GM21786 (cell line): ENCODE results near the gene ATF1.
"Not testable (repeated sequence)": the region's sequence is repeated elsewhere in the genome, so short reads cannot be mapped to it uniquely, and the experiment has no call there.

Experiments
- ATAC-seq: cut with Tn5 transposase; IDR thresholded peaks from one replicate; pipeline ENCODE4 v1.9.1; 2021; ENCODE audit not compliant: unreplicated experiment

Gene ATF1

DNA sequence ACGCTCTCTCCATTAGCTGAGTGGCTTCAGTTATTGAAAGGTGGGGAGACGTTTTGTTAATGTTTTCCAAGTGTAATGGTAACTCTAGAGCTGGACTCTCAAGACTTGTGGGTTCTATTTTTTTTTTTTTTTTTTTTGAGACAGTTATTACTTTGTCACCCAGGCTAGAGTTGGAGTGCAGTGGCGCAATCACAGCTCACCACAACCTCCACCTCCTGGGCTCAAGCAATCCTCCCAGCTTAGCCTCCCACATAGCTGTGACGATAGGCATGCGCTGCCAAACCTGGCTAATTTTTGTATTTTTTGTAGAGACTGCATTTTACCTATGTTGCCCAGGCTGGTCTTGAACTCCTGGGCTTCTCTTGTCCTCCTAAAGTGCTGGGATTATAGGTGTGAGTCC lies 26.2 kb downstream of the ATF1 start:
- ATAC-seq, result no peak

DNA sequence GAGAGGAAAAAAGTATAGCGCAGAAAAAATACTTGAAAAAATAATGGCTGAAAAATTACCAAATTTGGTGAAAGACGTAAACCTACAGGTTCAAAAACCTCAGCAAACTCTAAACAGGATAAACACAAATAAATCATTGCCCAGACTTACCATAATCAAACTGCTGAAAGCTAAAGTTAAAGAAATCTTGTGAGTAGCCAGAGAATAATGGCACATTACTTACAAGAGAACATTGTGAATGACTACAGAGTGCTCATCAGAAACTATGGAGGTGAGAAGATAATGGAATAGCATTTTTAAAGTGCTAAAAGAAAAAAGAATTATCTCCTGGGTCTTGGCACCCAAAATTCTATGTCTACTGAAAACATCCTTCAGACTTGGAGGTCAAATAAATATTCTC lies 36.0 kb downstream of the ATF1 start:
- ATAC-seq, result no peak

DNA sequence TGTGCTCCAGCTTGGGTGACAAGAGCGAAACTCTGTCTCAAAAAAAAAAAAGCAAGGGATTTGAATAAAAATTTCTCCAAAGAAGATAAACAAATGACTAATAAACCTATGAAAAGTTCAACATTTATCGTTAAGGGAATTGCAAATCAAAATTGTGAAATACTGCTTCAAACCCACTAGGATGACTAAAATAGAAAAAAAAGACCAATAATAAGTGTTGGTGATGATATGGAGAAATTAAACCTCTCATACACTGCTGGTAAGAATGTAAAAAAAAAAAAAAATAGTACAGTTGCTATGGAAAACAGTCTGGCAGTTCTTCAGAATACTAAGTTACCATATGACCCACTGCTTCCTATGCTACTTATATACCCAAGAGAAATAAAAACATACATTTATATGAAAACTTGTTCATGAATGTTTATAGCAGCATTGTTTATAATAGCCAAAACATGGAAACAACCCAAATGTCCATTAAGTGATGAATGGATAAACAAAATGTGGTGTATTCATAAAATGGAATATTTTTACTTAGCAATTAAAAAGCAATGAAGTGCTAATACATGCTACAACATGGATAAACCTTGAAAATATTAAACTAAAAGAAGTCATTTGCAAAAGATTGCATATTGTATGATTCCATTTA lies 39.5 kb downstream of the ATF1 start:
- ATAC-seq, result no peak

DNA sequence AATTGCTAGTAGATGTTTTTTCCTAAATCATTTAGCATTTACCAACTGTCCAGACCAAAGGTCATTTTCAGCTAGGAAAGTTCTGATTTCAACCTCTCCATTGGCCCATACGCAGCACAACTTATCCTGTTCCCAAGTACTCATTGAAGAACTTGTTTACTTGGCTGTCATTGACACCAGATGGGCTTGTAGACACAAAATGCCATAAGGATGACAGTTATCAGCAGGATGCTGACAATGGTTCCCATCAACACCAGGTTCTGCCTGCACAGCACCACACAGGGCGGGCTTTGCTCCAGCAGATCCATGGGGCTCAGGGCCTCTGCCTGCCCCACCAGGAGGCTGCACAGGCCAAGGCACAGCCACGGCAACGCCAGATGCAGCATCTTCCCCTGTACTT lies 42.3 kb downstream of the ATF1 start:
- ATAC-seq, result no peak

DNA sequence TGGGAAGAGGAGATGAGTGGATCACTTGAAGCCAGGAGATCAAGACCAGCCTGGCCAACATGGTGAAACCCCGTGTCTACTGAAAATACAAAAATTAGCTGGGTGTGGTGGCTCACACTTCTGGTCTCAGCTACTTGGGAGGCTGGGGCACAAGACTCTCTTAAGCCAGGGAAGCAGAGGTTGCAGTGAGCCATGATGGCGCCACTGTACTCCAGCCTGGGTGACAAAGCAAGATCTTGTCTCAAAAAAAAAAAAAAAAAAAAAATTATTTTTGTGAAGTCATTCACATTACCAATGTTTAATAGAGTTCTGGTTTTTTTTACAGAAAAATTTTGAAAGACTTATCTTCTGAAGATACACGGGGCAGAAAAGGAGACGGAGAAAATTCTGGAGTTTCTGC lies 45.2 kb downstream of the ATF1 start:
- not testable (repeated sequence) for ATAC-seq

DNA sequence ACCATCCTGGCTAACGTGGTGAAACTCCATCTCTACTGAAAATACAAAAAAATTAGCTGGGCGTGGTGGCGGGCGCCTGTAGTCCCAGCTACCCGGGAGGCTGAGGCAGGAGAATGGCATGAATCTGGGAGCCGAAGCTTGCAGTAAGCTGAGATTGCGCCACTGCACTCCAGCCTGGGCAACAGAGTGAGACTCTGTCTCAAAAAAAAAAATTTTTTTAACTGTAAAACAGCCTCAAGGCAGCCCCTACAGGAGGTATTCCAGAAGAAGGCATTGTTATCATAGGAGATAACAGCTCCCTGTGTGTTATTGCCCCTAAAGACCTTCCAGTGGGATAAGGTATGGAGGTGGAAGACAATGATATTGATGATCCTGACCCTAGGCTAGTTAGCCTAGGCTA lies 51.0 kb downstream of the ATF1 start:
- not testable (repeated sequence) for ATAC-seq

DNA sequence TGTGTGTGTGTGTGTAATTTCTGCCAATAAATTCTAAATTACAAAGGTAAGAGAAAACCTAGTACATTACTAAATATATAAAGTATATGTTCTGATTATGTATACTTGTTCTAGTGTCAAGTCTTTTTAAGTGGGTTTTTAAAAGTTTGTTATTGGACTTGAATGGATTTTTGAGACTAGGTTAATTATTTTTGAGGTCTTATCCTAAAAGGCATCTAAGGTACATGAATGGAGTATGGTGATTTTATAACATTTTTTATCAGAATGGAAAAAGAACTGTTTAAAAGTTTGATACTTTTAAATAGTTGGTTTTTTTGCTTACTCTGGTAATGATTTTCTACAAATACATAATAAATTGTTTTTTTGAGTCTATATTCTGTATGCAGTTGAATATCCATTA lies 56.3 kb downstream of the ATF1 start:
- ATAC-seq, result no peak

DNA sequence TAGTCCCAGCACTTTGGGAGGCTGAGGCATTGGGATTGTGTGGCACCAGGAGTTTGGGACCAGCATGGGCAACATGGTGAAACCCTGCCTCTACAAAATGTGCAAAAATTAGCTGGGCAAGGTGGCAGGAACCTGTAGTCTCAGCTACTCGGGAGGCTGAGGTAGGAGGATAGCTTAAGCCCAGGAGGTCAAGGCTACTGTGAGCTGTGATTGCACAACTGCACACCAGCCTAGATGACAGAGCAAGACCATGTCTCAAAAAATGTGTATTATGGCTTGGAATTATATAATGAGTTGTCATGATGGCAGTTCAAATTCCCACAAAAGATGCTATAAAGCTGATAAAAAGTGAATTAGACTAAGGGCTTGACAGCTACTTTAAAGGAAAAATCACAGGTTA lies 58.2 kb downstream of the ATF1 start:
- no peak for ATAC-seq

DNA sequence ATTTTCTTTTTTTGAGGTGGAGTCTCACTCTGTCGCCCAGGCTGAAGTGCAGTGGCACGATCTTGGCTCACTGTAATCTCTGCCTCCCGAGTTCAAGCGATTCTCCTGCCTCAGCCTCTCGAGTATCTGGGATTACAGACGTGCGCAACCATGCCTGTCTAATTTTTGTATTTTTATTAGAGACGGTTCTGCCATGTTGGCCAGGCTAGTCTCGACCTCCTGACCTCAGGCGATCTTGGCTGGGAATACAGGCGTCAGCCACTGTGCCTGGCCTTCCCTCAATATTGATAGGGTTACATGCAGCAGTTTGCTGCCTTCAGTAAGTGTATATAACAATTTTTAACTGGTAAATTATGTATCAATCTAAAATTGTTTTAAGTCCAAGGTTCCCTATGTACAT lies 59.8 kb downstream of the ATF1 start:
- ATAC-seq, result not testable (repeated sequence)

DNA sequence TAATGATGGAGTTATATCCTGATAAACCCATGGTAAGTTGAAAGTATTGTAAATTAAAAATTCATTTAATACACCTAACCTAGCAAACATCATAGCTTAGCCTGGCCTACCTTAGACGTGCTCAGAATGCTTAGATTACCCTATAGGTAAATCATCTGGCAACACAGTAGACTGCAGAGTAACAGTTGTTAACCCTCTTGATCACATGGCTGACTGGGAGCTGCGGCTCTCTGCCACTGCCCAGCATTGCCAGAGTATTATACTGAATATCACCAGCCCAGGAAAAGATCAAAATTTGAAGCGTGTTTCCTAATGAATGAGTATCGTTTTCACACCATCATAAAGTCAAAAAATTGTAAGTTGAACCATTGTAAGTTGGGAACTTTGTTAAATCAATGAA lies 61.0 kb downstream of the ATF1 start:
- ATAC-seq, result no peak

DNA sequence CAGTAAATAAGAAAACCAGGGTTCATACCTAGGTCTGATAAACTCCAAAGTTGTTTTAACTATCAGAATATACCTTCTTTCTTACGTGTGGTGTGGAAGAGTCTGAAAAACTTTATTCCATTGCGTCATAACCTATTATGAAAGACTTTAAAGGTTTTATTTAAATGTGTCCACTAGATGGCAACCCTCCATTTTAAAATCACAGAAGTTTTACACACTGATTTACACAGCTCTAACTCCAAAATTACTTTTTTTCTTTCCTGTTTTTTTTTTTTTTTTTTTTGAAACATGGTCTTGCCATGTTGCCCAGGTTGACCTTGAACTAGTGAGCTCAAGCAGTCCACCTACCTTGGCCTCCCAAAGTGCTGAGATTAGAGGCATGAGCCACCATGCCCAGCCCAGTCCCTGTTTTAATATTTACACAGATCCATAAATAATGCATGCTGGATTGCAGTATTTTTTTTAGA lies 61.5 kb downstream of the ATF1 start:
- ATAC-seq, result no peak

DNA sequence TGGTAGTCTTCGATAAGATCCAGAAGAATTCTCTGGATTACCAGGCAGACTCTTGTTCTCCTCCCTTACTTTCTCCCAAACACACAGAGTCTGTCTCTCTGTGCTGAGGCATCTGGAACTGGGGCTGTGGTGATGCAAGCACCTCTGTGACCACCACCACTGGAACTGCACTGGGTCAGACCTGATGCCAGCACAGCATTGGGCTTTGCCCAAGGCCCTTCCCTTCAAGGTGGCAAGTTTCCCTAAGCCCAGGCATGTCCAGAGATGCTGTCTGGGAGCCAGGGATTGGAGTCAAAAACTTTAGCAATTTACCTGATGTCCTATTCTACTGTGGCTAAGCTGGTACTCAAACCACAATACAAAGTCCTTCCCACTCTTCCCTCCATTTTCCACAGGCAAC lies 64.2 kb downstream of the ATF1 start:
- no peak for ATAC-seq

DNA sequence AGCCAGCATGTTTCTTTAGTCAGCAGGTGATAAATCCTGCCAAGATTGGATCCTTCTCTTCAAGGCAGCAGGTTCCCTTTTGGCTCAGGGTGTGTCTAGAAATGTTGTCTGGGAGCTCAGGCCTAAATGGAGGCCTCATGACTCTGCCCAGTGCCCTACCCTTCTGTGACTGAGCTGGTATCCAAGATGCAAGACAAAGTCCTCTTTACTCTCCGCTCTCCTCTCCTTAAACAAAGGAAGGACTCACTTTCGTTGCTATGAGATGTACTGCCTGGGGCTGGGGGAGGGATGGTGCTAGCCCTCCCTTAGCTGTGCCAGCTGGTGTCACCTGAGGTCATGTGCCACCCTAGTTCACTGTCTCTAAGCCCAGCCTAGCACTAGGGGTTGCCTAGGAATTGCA lies 65.0 kb downstream of the ATF1 start:
- no peak for ATAC-seq

DNA sequence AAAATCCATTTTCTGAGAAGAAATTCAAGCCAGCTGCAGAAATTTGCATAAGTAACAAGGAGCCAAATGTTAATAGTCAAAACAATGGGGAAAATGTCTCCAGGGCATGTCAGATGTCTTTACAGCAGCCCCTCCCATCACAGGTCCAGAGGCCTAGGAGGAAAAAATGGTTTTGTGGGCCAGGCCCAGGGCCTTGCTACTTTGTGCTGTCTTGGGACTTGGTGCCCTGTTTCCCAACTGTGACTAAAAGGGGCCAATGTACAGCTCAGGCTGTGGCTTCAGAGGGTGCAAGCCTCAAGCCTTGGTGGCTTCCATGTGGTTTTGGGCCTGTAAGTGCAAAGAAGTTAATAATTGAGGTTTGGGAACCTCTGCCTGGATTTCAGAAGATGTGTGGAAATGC lies 69.9 kb downstream of the ATF1 start:
- not testable (repeated sequence) for ATAC-seq

DNA sequence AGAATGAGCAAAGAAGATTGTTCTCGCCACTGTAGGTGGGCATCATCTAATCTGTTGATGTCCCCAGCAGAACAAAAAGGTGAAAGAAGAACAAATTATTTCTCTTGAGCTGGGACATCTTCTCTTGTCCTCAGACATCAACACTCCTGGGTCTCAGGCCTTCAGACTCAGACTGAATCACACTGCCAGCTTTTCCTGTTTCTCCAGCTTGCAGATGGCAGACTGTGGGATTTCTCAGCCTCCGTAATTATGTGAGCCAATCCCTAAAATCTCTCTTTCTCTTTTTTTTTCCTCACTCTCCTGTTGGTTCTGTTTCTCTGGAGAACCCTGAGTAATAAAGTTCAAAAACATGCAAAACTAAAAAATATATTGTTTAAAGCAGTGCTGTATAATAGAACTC lies 75.1 kb downstream of the ATF1 start:
- no peak for ATAC-seq

DNA sequence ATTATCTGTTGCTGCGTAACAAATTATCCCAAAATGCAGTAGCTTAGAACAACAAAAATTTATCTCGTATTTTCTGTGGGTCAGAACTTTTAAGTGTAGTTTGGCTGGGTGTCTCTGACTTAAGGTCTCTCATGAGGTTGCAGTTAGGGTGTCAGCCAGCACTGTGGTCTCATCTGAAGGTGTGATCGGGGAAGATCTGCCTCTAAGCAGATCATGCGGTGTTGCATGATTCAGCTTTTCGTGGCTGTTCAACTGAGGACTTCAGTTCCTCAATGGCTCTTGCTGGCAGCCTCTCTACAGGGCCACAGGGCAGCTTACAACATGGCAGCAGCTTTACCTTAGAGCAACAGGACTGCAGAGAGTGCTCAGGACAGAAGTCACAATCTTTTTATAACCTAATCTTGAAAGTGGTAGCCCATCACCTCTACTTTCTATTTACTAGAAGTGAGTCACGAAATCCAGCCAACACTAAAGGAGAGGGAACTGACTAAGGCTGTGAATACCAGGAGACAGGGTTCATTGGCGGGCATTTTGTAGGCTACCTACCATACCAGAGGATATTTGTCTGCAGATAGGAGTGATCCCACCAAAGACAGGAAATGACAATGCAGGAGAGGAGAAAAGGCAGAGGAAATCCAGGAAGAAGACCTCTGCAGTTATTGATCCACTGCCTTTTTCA lies 77.0 kb downstream of the ATF1 start:
- no peak for ATAC-seq

DNA sequence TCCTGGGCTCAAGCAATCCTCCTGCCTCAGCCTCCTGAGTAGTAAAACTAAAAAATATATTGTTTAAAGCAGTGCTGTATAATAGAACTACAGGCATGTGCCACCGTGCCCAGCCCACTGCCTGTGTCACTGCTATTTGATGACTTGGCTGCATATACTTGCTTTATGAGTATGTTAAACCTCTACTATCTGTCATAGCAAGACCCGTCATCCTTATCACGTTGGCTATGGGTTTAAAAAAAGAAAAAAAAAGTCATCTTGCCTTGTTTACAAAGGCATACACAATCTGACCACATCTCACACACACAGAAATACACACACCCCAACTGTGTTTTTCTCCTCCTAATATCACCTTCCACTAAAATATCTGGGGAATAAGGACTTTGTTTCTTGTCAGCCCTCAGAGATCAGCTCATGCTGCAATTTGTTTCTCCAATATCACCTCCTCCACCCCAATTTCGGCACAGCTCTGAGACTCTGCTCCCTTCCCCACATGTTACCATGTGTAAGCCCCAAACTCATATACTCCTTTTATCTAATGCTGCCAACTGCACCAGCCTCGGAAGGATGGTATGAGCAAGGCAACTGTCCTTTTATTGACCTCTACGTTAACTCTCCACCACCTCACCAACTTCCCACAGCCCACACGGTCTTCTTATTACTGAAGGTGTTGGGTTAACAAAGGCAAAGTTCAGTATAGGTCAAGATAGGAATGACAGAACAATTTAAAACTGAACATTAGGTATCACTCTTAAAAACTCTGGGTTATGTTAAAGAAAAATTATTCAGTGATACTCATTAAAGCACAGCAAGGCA lies 78.0 kb downstream of the ATF1 start:
- ATAC-seq, result no peak

DNA sequence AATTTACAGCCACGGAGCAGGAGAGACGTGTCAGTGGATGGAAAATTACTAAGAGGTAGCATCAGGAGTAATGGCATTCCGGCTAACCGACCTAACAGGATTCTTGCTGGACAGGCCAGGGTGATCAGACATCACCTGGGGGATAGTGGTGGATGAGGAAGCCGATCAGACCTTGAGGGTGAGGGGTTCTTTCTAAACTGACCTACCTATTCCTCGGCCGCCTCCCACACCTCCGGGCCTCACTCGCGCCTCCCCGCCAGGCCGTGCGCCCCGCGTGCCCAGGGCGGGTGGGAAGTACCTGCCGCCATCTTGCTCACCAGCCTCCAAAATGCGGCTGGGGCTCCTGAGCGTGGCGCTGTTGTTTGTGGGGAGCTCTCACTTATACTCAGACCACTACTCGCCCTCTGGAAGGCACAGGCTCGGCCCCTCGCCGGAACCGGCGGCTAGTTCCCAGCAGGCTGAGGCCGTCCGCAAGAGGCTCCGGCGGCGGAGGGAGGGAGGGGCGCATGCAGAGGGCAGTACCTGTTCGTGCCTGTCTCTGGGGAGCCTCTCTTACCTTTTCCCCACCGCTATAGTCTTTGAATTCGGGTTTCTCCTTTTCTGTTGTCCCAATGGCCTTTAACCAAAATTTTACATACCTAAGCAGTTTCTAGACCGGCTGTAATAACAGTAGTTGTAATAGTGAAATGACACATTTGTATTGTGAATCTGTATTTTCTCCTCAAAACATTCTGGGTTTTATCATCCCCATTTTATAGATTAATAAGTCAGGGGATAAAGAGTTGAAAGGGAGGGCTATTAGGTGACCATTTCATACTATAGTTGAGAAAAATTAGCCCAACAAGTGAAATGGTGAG lies 79.0 kb downstream of the ATF1 start, which contains the start of gene TMPRSS12:
Gene TMPRSS12, plus strand, starts transcription at position 290 of the 857 bp plus-strand sequence. Its CDS starts 39 bp downstream, at position 329.
- ATAC-seq, result no peak

DNA sequence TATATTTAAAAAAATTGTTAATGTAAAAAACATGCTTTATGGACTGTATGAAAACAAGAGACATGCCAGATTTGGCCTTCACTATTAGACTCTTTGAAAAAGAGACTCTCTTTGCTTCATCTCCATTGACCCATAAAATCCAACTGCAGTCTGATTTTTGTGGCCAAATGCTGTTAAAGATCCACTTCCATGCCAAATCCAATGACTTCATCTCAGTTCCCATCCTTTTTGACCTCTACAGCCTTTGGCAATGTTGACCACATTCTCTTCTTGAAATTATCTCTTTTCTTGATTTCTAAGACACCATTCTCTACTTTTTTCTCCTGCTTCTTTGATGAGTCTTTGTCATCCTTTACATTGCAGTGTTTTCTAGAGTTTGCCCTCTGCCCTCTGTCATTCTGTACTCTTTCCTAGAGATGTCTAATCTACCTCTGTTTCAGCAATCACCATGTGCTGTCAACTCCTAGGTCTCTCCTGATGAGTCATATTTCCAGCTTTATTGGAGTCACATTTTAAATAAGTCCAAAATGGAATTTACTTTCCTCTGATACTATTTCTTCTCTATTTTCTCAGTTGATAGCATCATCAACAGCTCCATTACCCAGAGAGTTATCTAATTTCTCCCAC lies 81.2 kb downstream of the ATF1 start:
- no peak for ATAC-seq

DNA sequence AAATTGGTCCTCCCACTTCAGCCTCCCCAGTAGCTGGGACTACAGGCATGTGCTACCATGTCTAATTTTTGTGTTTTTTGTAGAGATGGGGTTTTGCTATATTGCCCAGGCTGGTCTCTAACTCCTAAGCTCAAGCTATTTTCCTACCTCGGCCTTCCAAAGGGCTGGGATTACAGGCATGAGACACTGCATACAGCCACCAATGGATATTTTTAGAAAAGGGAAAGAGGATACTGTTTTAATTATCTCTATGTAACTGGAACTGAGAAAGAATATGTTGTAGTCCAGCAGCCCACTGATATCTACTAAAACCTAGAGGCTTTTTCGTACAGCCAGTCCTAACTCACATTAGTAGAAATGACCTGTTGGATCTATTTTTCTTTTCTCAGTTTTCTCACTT lies 85.1 kb downstream of the ATF1 start:
- ATAC-seq, result no peak
